ENCODE data around the gene BRD1. TPM values are rescaled to one million over a fixed set of nuclear protein-coding genes. Genes with fewer than 3 reads are reported as not detected.
A peak's percentile ranks its signal among the peaks of the same experiment; 100 is the strongest.

The BRD1 gene
- total and polyA plus RNA-seq, 9 of the 15 experiments (the other 6 are each of a cell fraction or from before 2014, with no cell fraction given): 0.42 to 17.6 (median 5.5) TPM

DNA sequence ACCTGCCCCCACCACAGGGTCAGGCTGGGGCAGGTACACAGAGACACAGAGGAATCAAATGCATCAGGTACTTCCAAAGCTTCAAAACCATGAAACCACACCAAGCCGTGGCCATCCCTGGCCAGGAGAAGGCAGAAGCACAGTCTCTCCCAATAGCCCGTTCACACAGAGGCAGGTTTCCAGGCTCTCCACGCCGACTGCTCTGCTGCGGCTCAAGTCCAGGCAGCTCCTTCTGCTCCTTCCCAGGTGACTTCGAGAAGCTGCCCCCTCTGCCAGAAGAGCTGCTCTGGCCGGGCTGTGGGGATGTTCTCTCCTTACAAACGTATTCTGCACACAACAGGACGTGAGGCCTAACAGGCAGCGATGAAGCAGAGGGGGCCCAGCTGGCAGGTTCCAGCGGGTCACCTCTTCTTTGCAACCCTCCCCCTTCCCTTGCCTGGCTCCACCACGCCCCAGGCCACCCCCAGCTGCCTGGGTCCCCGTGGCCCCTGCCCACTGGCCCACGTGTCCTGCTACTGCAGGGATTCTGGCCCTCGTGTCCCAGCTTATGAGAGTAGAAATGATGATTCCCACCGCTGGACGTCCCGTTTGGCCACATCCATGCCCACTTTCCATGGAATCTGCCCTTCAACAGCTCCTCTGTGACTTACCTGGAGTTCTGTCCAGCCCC, 26.1 kb downstream of the BRD1 start:
- no peak overlapping the region for H2AFZ ChIP-seq (ENCODE audit: low read depth, low read length)
- FAIRE-seq (no peak), ATAC-seq (no peak), DNase-seq (ENCODE audit: extremely low read depth in 1 of 4, low spot score in 3 of 4) (no peak)
- no peak for TF ChIP-seq ZNF121 (CRISPR knock-in tag; conservative IDR thresholded peaks at IDR 0.05)
- TF ChIP-seq, protein P1, sequence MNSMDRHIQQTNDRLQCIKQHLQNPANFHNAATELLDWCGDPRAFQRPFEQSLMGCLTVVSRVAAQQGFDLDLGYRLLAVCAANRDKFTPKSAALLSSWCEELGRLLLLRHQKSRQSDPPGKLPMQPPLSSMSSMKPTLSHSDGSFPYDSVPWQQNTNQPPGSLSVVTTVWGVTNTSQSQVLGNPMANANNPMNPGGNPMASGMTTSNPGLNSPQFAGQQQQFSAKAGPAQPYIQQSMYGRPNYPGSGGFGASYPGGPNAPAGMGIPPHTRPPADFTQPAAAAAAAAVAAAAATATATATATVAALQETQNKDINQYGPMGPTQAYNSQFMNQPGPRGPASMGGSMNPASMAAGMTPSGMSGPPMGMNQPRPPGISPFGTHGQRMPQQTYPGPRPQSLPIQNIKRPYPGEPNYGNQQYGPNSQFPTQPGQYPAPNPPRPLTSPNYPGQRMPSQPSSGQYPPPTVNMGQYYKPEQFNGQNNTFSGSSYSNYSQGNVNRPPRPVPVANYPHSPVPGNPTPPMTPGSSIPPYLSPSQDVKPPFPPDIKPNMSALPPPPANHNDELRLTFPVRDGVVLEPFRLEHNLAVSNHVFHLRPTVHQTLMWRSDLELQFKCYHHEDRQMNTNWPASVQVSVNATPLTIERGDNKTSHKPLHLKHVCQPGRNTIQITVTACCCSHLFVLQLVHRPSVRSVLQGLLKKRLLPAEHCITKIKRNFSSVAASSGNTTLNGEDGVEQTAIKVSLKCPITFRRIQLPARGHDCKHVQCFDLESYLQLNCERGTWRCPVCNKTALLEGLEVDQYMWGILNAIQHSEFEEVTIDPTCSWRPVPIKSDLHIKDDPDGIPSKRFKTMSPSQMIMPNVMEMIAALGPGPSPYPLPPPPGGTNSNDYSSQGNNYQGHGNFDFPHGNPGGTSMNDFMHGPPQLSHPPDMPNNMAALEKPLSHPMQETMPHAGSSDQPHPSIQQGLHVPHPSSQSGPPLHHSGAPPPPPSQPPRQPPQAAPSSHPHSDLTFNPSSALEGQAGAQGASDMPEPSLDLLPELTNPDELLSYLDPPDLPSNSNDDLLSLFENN (IDR thresholded peaks at IDR 0.05; ENCODE audit: low read depth in 2 of 2, low read length in 2 of 2): no peak
- TF ChIP-seq, protein P2, sequence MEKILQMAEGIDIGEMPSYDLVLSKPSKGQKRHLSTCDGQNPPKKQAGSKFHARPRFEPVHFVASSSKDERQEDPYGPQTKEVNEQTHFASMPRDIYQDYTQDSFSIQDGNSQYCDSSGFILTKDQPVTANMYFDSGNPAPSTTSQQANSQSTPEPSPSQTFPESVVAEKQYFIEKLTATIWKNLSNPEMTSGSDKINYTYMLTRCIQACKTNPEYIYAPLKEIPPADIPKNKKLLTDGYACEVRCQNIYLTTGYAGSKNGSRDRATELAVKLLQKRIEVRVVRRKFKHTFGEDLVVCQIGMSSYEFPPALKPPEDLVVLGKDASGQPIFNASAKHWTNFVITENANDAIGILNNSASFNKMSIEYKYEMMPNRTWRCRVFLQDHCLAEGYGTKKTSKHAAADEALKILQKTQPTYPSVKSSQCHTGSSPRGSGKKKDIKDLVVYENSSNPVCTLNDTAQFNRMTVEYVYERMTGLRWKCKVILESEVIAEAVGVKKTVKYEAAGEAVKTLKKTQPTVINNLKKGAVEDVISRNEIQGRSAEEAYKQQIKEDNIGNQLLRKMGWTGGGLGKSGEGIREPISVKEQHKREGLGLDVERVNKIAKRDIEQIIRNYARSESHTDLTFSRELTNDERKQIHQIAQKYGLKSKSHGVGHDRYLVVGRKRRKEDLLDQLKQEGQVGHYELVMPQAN (IDR thresholded peaks at IDR 0.05; ENCODE audit: borderline replicate concordance): no peak
- TF ChIP-seq ZNF586 (CRISPR knock-in tag; conservative IDR thresholded peaks at IDR 0.05): no peak
- TF ChIP-seq, protein P3, sequence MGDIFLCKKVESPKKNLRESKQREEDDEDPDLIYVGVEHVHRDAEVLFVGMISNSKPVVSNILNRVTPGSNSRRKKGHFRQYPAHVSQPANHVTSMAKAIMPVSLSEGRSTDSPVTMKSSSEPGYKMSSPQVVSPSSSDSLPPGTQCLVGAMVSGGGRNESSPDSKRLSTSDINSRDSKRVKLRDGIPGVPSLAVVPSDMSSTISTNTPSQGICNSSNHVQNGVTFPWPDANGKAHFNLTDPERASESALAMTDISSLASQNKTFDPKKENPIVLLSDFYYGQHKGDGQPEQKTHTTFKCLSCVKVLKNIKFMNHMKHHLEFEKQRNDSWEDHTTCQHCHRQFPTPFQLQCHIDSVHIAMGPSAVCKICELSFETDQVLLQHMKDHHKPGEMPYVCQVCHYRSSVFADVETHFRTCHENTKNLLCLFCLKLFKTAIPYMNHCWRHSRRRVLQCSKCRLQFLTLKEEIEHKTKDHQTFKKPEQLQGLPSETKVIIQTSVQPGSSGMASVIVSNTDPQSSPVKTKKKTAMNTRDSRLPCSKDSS (IDR thresholded peaks at IDR 0.05; ENCODE audit: low read depth, partially characterized antibody): no peak
- TF ChIP-seq YY1 (IDR thresholded peaks at IDR 0.05; ENCODE audit: borderline replicate concordance in 1 of 3, control insufficient read depth in 1 of 3, extremely low read depth in 1 of 3, insufficient read depth in 3 of 3, insufficient read length in 1 of 3, insufficient replicate concordance in 2 of 3, low read depth in 1 of 3, low read length in 2 of 3): no peak
- no peak for TF ChIP-seq ZFP36 (IDR thresholded peaks at IDR 0.05; ENCODE audit: low read depth, low read length, partially characterized antibody)
- TF ChIP-seq POLR2H (tag; IDR thresholded peaks at IDR 0.05; ENCODE audit: low read depth): no peak
- TF ChIP-seq, protein P4, sequence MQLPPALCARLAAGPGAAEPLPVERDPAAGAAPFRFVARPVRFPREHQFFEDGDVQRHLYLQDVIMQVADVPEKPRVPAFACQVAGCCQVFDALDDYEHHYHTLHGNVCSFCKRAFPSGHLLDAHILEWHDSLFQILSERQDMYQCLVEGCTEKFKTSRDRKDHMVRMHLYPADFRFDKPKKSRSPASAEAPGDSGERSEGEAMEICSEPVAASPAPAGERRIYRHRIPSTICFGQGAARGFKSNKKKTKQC (CRISPR knock-in tag; IDR thresholded peaks at IDR 0.05): no peak
- TF ChIP-seq, protein P5, sequence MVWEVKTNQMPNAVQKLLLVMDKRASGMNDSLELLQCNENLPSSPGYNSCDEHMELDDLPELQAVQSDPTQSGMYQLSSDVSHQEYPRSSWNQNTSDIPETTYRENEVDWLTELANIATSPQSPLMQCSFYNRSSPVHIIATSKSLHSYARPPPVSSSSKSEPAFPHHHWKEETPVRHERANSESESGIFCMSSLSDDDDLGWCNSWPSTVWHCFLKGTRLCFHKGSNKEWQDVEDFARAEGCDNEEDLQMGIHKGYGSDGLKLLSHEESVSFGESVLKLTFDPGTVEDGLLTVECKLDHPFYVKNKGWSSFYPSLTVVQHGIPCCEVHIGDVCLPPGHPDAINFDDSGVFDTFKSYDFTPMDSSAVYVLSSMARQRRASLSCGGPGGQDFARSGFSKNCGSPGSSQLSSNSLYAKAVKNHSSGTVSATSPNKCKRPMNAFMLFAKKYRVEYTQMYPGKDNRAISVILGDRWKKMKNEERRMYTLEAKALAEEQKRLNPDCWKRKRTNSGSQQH (CRISPR knock-in tag; IDR thresholded peaks at IDR 0.05): no peak
- in situ Hi-C loops (cut with MboI) (no loop called here), intact Hi-C loops (cut with micrococcal nuclease) (no loop called here)
- CTCF ChIA-PET (ENCODE audit: low intra/inter-chr PET ratio): no interaction called here
- no peaks in the 10 kb centered on the region; the same call in 1 of the 2 replicates for H4K20me1 ChIP-seq (replicated peaks; ENCODE audit: control insufficient read depth, insufficient read depth, low read length)
- H3K9me3 ChIP-seq (replicated peaks; ENCODE audit: control insufficient read depth, insufficient read depth, low read depth, low read length): no peaks in the 10 kb centered on the region
- H3K9me1 ChIP-seq (ENCODE audit: control insufficient read depth, insufficient read depth, low read length): no peaks in the 10 kb centered on the region
- peaks cover 52% of the 10 kb centered on the region for H3K79me2 ChIP-seq (ENCODE audit: control insufficient read depth, insufficient read depth, low read length)
- H3K4me2 ChIP-seq (ENCODE audit: insufficient read depth, low read length): no peak overlapping the region
- H3K27me3 ChIP-seq (ENCODE audit: control insufficient read depth in 2 of 2, insufficient read depth in 2 of 2, low read length in 2 of 2): no peaks in the 10 kb centered on the region
- H3K27ac ChIP-seq (ENCODE audit: extremely low read depth, low read depth, low read length): no peak overlapping the region
- H3K9ac ChIP-seq (ENCODE audit: insufficient read depth in 1 of 2, low read depth in 2 of 2, low read length in 2 of 2): peak overlapping the region in 1 of 2 experiments; percentile 45; a peak in 1 of 4 replicates
- no peak overlapping the region for H3K4me3 ChIP-seq
- BruUV-seq (replicated peaks): no TSS peak
- peaks cover 6 to 41% of the 10 kb centered on the region in 2 experiments; a peak in 4 of 5 replicates for H3K4me1 ChIP-seq (replicated peaks in 1 of 2; ENCODE audit: control insufficient read depth in 2 of 2, insufficient read depth in 2 of 2, low read length in 2 of 2)
- H3K36me3 ChIP-seq (ENCODE audit: control insufficient read depth, insufficient read depth, low read length): peaks cover 50% of the 10 kb centered on the region
- 91% methylated on average over 13 of the region's 18 CpGs for whole genome bisulfite sequencing (ENCODE audit: insufficient coverage, low coverage, missing lambda C conversion rate)
- POLR2A ChIA-PET: interaction anchor here (0.6 to 1.1 kb wide), 3 partner anchors 10 to 31 kb away, joined by 3 read pairs; no protein-coding TSS in a partner anchor

Measured in K562 (cell line).